ENCODE results near the gene MERTK. TPM values are rescaled to one million over a fixed set of nuclear protein-coding genes. Genes with fewer than 3 reads are reported as not detected.

MERTK gene
- total RNA-seq, 1 donor from 2014 or later = 5.1 TPM

DNA sequence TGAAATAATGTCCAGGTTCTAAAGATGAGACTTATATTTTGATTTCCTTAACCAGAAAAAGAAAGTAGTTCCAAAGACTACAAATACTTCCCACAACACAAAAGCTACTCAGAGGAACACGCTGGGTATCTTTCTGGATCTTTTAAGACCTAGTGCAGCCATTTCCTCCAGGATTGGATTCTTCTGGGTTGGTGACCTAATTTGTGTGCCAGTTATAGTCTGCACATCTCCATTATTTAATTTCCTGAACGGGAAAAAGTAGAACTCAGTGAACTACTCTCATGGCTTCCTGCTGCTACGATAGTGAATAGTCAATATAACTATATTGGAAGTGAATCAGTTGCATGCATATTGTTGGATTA is 158.2 kb downstream of the MERTK start:
- Mint-ChIP-seq H3K27ac (ENCODE audit: unreplicated experiment) (peak overlapping the region; percentile 94), H3K36me3 (ENCODE audit: low read depth, unreplicated experiment) (peaks cover 10% of the 10 kb centered on the region), H3K27me3 (ENCODE audit: low read depth, unreplicated experiment) (no peaks in the 10 kb centered on the region), H3K4me1 (ENCODE audit: low read depth, unreplicated experiment) (peaks cover 26% of the 10 kb centered on the region), H3K9me3 (ENCODE audit: unreplicated experiment) (peaks cover 2% of the 10 kb centered on the region), H3K4me3 (ENCODE audit: unreplicated experiment) (peak overlapping the region; percentile 93)
- no peak for DNase-seq (ENCODE audit: low read depth)
- Histone ChIP-seq H2AFZ (ENCODE audit: low read depth, low read length) (no peak overlapping the region), H3K27me3 (ENCODE audit: insufficient read depth, low read length) (no peaks in the 10 kb centered on the region), H3K36me3 (ENCODE audit: insufficient read depth, low read length) (peaks cover 4% of the 10 kb centered on the region), H3K9me3 (ENCODE audit: insufficient read depth, low read depth, low read length) (no peaks in the 10 kb centered on the region), H3K4me1 (ENCODE audit: insufficient read depth, low read length) (peaks cover 12% of the 10 kb centered on the region), H3K4me2 (ENCODE audit: low read length) (peak overlapping the region; percentile 82), H3K9ac (ENCODE audit: low read length) (peak overlapping the region; percentile 88), H4K20me1 (ENCODE audit: insufficient read depth, low read length) (peaks cover 37% of the 10 kb centered on the region), H3K4me3 (ENCODE audit: insufficient read depth, low read depth, low read length) (peak overlapping the region; percentile 95), H3K79me2 (ENCODE audit: insufficient read depth, low read length) (peaks cover 37% of the 10 kb centered on the region), H3K27ac (ENCODE audit: low read depth, low read length) (peak overlapping the region; percentile 86)
- TF ChIP-seq, protein P1, sequence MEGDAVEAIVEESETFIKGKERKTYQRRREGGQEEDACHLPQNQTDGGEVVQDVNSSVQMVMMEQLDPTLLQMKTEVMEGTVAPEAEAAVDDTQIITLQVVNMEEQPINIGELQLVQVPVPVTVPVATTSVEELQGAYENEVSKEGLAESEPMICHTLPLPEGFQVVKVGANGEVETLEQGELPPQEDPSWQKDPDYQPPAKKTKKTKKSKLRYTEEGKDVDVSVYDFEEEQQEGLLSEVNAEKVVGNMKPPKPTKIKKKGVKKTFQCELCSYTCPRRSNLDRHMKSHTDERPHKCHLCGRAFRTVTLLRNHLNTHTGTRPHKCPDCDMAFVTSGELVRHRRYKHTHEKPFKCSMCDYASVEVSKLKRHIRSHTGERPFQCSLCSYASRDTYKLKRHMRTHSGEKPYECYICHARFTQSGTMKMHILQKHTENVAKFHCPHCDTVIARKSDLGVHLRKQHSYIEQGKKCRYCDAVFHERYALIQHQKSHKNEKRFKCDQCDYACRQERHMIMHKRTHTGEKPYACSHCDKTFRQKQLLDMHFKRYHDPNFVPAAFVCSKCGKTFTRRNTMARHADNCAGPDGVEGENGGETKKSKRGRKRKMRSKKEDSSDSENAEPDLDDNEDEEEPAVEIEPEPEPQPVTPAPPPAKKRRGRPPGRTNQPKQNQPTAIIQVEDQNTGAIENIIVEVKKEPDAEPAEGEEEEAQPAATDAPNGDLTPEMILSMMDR (IDR thresholded peaks at IDR 0.05; ENCODE audit: insufficient read depth, low read depth, low read length) = no peak
- TF ChIP-seq EZH2 (IDR thresholded peaks at IDR 0.05; ENCODE audit: insufficient read depth, low read length) = no peak
- FAIRE-seq = no peak

- Mint-ChIP-seq H3K27ac (ENCODE audit: unreplicated experiment) (no peak overlapping the region), H3K36me3 (ENCODE audit: low read depth, unreplicated experiment) (peaks cover 21% of the 10 kb centered on the region), H3K4me1 (ENCODE audit: low read depth, unreplicated experiment) (peaks cover 27% of the 10 kb centered on the region), H3K4me3 (ENCODE audit: unreplicated experiment) (peak overlapping the region; percentile 42), H3K9me3 (ENCODE audit: unreplicated experiment) (peaks cover 2% of the 10 kb centered on the region), H3K27me3 (ENCODE audit: low read depth, unreplicated experiment) (no peaks in the 10 kb centered on the region)
- no peak overlapping the region for H2AFZ ChIP-seq (ENCODE audit: low read depth, low read length)
- peaks cover 18% of the 10 kb centered on the region for H3K36me3 ChIP-seq (ENCODE audit: insufficient read depth, low read length)
- no peak overlapping the region for H3K4me3 ChIP-seq (ENCODE audit: insufficient read depth, low read depth, low read length)
- no peak overlapping the region for H3K9ac ChIP-seq (ENCODE audit: low read length)
- FAIRE-seq (no peak), DNase-seq (ENCODE audit: low read depth) (no peak)
- peaks cover 60% of the 10 kb centered on the region for H3K79me2 ChIP-seq (ENCODE audit: insufficient read depth, low read length)
- H3K9me3 ChIP-seq (ENCODE audit: insufficient read depth, low read depth, low read length) = no peaks in the 10 kb centered on the region
- no peaks in the 10 kb centered on the region for H3K27me3 ChIP-seq (ENCODE audit: insufficient read depth, low read length)
- no peak overlapping the region for H3K27ac ChIP-seq (ENCODE audit: low read depth, low read length)
- H4K20me1 ChIP-seq (ENCODE audit: insufficient read depth, low read length) = peaks cover 33% of the 10 kb centered on the region
- H3K4me1 ChIP-seq (ENCODE audit: insufficient read depth, low read length) = peaks cover 9% of the 10 kb centered on the region
- TF ChIP-seq EZH2 (IDR thresholded peaks at IDR 0.05; ENCODE audit: insufficient read depth, low read length) = no peak
- TF ChIP-seq, protein P1 (IDR thresholded peaks at IDR 0.05; ENCODE audit: insufficient read depth, low read depth, low read length) = no peak
- no peak overlapping the region for H3K4me2 ChIP-seq (ENCODE audit: low read length)
Measured at GRCh38 chr2:112059671-112060070, 161.3 kb downstream of the MERTK start.

GRCh38 chr2:112061299-112061698 is 162.9 kb downstream of the MERTK start:
- Histone ChIP-seq H3K4me3 (ENCODE audit: insufficient read depth, low read depth, low read length) (no peak overlapping the region), H3K27me3 (ENCODE audit: insufficient read depth, low read length) (no peaks in the 10 kb centered on the region), H3K9me3 (ENCODE audit: insufficient read depth, low read depth, low read length) (no peaks in the 10 kb centered on the region), H3K9ac (ENCODE audit: low read length) (no peak overlapping the region), H2AFZ (ENCODE audit: low read depth, low read length) (no peak overlapping the region), H3K79me2 (ENCODE audit: insufficient read depth, low read length) (peaks cover 54% of the 10 kb centered on the region), H3K4me1 (ENCODE audit: insufficient read depth, low read length) (peaks cover 14% of the 10 kb centered on the region), H3K36me3 (ENCODE audit: insufficient read depth, low read length) (peaks cover 25% of the 10 kb centered on the region), H3K4me2 (ENCODE audit: low read length) (no peak overlapping the region), H4K20me1 (ENCODE audit: insufficient read depth, low read length) (peaks cover 38% of the 10 kb centered on the region), H3K27ac (ENCODE audit: low read depth, low read length) (peak overlapping the region; percentile 52)
- Mint-ChIP-seq H3K4me1 (ENCODE audit: low read depth, unreplicated experiment) (peaks cover 33% of the 10 kb centered on the region), H3K4me3 (ENCODE audit: unreplicated experiment) (no peak overlapping the region), H3K27ac (ENCODE audit: unreplicated experiment) (no peak overlapping the region), H3K36me3 (ENCODE audit: low read depth, unreplicated experiment) (peaks cover 21% of the 10 kb centered on the region), H3K9me3 (ENCODE audit: unreplicated experiment) (peaks cover 2% of the 10 kb centered on the region), H3K27me3 (ENCODE audit: low read depth, unreplicated experiment) (no peaks in the 10 kb centered on the region)
- DNase-seq (ENCODE audit: low read depth) (peak; percentile 68), FAIRE-seq (no peak)
- TF ChIP-seq, protein P1 (IDR thresholded peaks at IDR 0.05; ENCODE audit: insufficient read depth, low read depth, low read length) = no peak
- no peak for TF ChIP-seq EZH2 (IDR thresholded peaks at IDR 0.05; ENCODE audit: insufficient read depth, low read length)

Data from astrocyte (in vitro differentiated cells and primary cell).